22Rv1 (cell line): ENCODE measurements around the gene ZMYND10.

ENCODE experiments used
- ZFX ChIP-seq: fragments of 450-650 bp; IDR thresholded peaks from 2 replicates; pipeline ENCODE4 v1.6.1; 2017; ENCODE audit warnings: antibody characterized with exemption, borderline replicate concordance
- TF ChIP-seq, protein P1 (sequence below): fragments of 450-650 bp; IDR thresholded peaks from 2 replicates; pipeline ENCODE4 v1.5.1; 2017; ENCODE audit warnings: mild to moderate bottlenecking

GRCh38 chr3:50342813-50343633 is 2.5 kb downstream of the ZMYND10 start:
- TF ChIP-seq, protein P1, sequence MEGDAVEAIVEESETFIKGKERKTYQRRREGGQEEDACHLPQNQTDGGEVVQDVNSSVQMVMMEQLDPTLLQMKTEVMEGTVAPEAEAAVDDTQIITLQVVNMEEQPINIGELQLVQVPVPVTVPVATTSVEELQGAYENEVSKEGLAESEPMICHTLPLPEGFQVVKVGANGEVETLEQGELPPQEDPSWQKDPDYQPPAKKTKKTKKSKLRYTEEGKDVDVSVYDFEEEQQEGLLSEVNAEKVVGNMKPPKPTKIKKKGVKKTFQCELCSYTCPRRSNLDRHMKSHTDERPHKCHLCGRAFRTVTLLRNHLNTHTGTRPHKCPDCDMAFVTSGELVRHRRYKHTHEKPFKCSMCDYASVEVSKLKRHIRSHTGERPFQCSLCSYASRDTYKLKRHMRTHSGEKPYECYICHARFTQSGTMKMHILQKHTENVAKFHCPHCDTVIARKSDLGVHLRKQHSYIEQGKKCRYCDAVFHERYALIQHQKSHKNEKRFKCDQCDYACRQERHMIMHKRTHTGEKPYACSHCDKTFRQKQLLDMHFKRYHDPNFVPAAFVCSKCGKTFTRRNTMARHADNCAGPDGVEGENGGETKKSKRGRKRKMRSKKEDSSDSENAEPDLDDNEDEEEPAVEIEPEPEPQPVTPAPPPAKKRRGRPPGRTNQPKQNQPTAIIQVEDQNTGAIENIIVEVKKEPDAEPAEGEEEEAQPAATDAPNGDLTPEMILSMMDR = no peak
- TF ChIP-seq ZFX = no peak
